Mucosa of descending colon (tissue), 3 donors: ENCODE results near the gene PIGK. TPM values are rescaled to one million over a fixed set of nuclear protein-coding genes. Genes with fewer than 3 reads are reported as not detected.

Experiments used
- ATAC-seq: fragments of 200-7000 bp; cut with Tn5 transposase; one replicate; pipeline ENCODE4 v1.9.1; 2020; ENCODE audit warnings: mild to moderate bottlenecking, moderate library complexity
- DNase-seq, 3 donors: peaks; one replicate each; pipeline ENCODE4 v3.0.0-alpha.2; 2020
- H3K36me3 ChIP-seq: fragments of 200-600 bp; one replicate; pipeline ENCODE4 v1.8.0; 2021; ENCODE audit warnings: low read depth, mild to moderate bottlenecking
- H3K4me1 ChIP-seq: fragments of 200-600 bp; one replicate; pipeline ENCODE4 v1.8.0; 2021; ENCODE audit warnings: low read depth, mild to moderate bottlenecking
- H3K4me3 ChIP-seq: fragments of 200-600 bp; one replicate; pipeline ENCODE4 v1.8.0; 2021; ENCODE audit warnings: mild to moderate bottlenecking
- H3K9me3 ChIP-seq: fragments of 200-600 bp; one replicate; pipeline ENCODE4 v1.8.0; 2021; ENCODE audit warnings: mild to moderate bottlenecking
- intact Hi-C, 2 donors: fragments of 100-400 bp; cut with DNase I in 1 of 2; cut with micrococcal nuclease in 1 of 2; formaldehyde crosslinking; loops; one replicate each; pipeline versions ENCODE4 v1.11.0 to v1.11.1; 2022; cut with DNase I, micrococcal nuclease
- total RNA-seq, 3 donors: library from RNA; stranded (reverse); fragmentation: NEBNext Ultra II Directional in 2 of 3; extraction: Animal tissue kit (Norgen Biotek cat#: 25700) in 2 of 3; gene quantifications; one replicate each; pipeline versions ENCODE4 v1.2.1 to v1.2.4, GENCODE V29; 2021 to 2023
- TF ChIP-seq, protein P1 (sequence below): fragments of 200-600 bp; IDR thresholded peaks from one replicate; pipeline ENCODE4 v1.8.0; 2022; ENCODE audit warnings: antibody characterized with exemption, mild to moderate bottlenecking
- donor health status: DM: no; HTN: no; CAD: no; lungs with moderate emphysema.
- donor health status: DM: no; HTN: no; CAD: no.
- donor health status: DM: no; HTN: yes; CAD: no.

PIGK gene
- total RNA-seq, 3 donors from 2014 or later = 15.0 to 24.5 (median 16.9) TPM

- Histone ChIP-seq H3K4me3 (no peak overlapping the region), H3K36me3 (no peaks in the 10 kb centered on the region), H3K9me3 (no peaks in the 10 kb centered on the region), H3K4me1 (no peaks in the 10 kb centered on the region)
- DNase-seq (no peak), ATAC-seq (no peak)
- intact Hi-C loops = no loop called here
- TF ChIP-seq, protein P1, sequence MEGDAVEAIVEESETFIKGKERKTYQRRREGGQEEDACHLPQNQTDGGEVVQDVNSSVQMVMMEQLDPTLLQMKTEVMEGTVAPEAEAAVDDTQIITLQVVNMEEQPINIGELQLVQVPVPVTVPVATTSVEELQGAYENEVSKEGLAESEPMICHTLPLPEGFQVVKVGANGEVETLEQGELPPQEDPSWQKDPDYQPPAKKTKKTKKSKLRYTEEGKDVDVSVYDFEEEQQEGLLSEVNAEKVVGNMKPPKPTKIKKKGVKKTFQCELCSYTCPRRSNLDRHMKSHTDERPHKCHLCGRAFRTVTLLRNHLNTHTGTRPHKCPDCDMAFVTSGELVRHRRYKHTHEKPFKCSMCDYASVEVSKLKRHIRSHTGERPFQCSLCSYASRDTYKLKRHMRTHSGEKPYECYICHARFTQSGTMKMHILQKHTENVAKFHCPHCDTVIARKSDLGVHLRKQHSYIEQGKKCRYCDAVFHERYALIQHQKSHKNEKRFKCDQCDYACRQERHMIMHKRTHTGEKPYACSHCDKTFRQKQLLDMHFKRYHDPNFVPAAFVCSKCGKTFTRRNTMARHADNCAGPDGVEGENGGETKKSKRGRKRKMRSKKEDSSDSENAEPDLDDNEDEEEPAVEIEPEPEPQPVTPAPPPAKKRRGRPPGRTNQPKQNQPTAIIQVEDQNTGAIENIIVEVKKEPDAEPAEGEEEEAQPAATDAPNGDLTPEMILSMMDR = no peak
Observed at GRCh38 chr1:77081834-77082233, 137.4 kb downstream of the PIGK start.

- TF ChIP-seq, protein P1 = no peak
- Histone ChIP-seq H3K9me3 (no peaks in the 10 kb centered on the region), H3K4me1 (no peaks in the 10 kb centered on the region), H3K36me3 (no peaks in the 10 kb centered on the region), H3K4me3 (no peak overlapping the region)
- intact Hi-C loops = no loop called here
- ATAC-seq = no peak
- DNase-seq = no peak
Observed at GRCh38 chr1:77076759-77077158, 142.5 kb downstream of the PIGK start.

GRCh38 chr1:77068013-77068412 is 151.2 kb downstream of the PIGK start:
- intact Hi-C loops = no loop called here
- no peaks in the 10 kb centered on the region for H3K36me3 ChIP-seq
- no peaks in the 10 kb centered on the region for H3K9me3 ChIP-seq
- DNase-seq (no peak), ATAC-seq (no peak)
- H3K4me3 ChIP-seq = no peak overlapping the region
- no peaks in the 10 kb centered on the region for H3K4me1 ChIP-seq
- TF ChIP-seq, protein P1 = no peak

- Histone ChIP-seq H3K36me3 (no peaks in the 10 kb centered on the region), H3K4me3 (no peak overlapping the region), H3K9me3 (no peaks in the 10 kb centered on the region), H3K4me1 (no peaks in the 10 kb centered on the region)
- intact Hi-C loops = no loop called here
- no peak for ATAC-seq
- no peak for DNase-seq
- TF ChIP-seq, protein P1 = no peak
Observed at GRCh38 chr1:77065693-77066342, 153.4 kb downstream of the PIGK start.

- H3K4me3 ChIP-seq = no peak overlapping the region
- ATAC-seq (no peak), DNase-seq (no peak)
- no peaks in the 10 kb centered on the region for H3K36me3 ChIP-seq
- H3K4me1 ChIP-seq = no peaks in the 10 kb centered on the region
- TF ChIP-seq, protein P1 = no peak
- no peaks in the 10 kb centered on the region for H3K9me3 ChIP-seq
- intact Hi-C loops = no loop called here
Observed at GRCh38 chr1:77064246-77064645, 155.0 kb downstream of the PIGK start.

DNA sequence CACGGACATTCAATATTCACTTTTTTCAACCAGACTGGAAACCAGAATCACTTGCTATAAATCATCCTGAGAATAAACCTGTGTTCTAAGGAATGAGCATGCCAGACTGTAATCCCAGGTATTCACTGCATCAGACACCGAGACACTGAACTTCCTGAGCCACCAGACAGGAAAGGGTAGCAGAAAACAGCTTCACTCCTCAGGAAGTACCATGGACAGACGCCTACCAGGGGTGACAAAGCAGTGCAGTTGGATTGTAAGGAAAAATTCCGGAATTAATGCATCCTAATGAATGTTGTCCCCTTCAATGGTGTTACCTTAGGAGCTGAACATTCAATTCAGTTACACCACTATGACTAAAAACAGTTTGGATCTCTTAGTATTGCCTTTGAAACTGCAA is 156.1 kb downstream of the PIGK start:
- no peak overlapping the region for H3K4me3 ChIP-seq
- ATAC-seq (no peak), DNase-seq (no peak)
- H3K4me1 ChIP-seq = no peaks in the 10 kb centered on the region
- intact Hi-C loops = no loop called here
- TF ChIP-seq, protein P1 = no peak
- no peaks in the 10 kb centered on the region for H3K9me3 ChIP-seq
- no peaks in the 10 kb centered on the region for H3K36me3 ChIP-seq
